ENCODE measurements around the gene TBCK.
A peak's percentile ranks its signal among the peaks of the same experiment; 100 is the strongest.

Gene TBCK

GRCh38 chr4:106033469-106033868 lies 282.5 kb downstream of the TBCK start:
- H3K36me3 ChIP-seq: no peaks in the 10 kb centered on the region
- no peak overlapping the region for H3K4me3 ChIP-seq
- intact Hi-C loops (cut with DNase I; ENCODE audit: low total_unique reads): no loop called here
- H3K27ac ChIP-seq: peak overlapping the region in 1 of 2 donors; percentile 60
- no peak for DNase-seq
- H3K4me1 ChIP-seq: peaks cover 0 to 40% (median 13%) of the 10 kb centered on the region in 4 donors
- H3K9me3 ChIP-seq: peaks cover 0 to 3% (median 0%) of the 10 kb centered on the region in 3 donors
- no peak for TF ChIP-seq CTCF (IDR thresholded peaks at IDR 0.05)
- no peaks in the 10 kb centered on the region for H3K27me3 ChIP-seq

GRCh38 chr4:106032851-106033286 lies 283.1 kb downstream of the TBCK start:
- intact Hi-C loops (cut with DNase I; ENCODE audit: low total_unique reads): no loop called here
- H3K27ac ChIP-seq: peak overlapping the region; percentile 4 to 60
- DNase-seq: peak in 1 of 2 donors; percentile 83

GRCh38 chr4:106022454-106022853 lies 293.6 kb downstream of the TBCK start:
- Histone ChIP-seq H3K27ac (no peak overlapping the region), H3K4me1 (no peaks in the 10 kb centered on the region), H3K4me3 (no peak overlapping the region), H3K27me3 (no peaks in the 10 kb centered on the region), H3K9me3 (no peaks in the 10 kb centered on the region), H3K36me3 (no peaks in the 10 kb centered on the region)
- no peak for DNase-seq
- intact Hi-C loops (cut with DNase I; ENCODE audit: low total_unique reads): no loop called here
- no peak for TF ChIP-seq CTCF (IDR thresholded peaks at IDR 0.05)

More at GRCh38 chr4:106032851-106033286, 283.1 kb downstream of the TBCK start:
- peaks cover 0 to 4% (median 0%) of the 10 kb centered on the region in 3 donors for H3K9me3 ChIP-seq
- TF ChIP-seq CTCF (IDR thresholded peaks at IDR 0.05): no peak
- H3K4me3 ChIP-seq: no peak overlapping the region
- peaks cover 0 to 40% (median 13%) of the 10 kb centered on the region in 4 donors for H3K4me1 ChIP-seq
- no peaks in the 10 kb centered on the region for H3K27me3 ChIP-seq
- no peaks in the 10 kb centered on the region for H3K36me3 ChIP-seq

- TF ChIP-seq CTCF (IDR thresholded peaks at IDR 0.05): no peak
- Histone ChIP-seq H3K4me1 (no peaks in the 10 kb centered on the region), H3K4me3 (no peak overlapping the region), H3K9me3 (no peaks in the 10 kb centered on the region), H3K27me3 (no peaks in the 10 kb centered on the region), H3K27ac (no peak overlapping the region), H3K36me3 (no peaks in the 10 kb centered on the region)
- intact Hi-C loops (cut with DNase I; ENCODE audit: low total_unique reads): no loop called here
- DNase-seq: no peak
These were observed 294.1 kb downstream of the TBCK start for GRCh38 chr4:106021737-106022410.

- DNase-seq: no peak
- no peaks in the 10 kb centered on the region for H3K4me1 ChIP-seq
- H3K36me3 ChIP-seq: no peaks in the 10 kb centered on the region
- TF ChIP-seq CTCF (IDR thresholded peaks at IDR 0.05): no peak
- H3K27ac ChIP-seq: no peak overlapping the region
- H3K27me3 ChIP-seq: no peaks in the 10 kb centered on the region
- H3K9me3 ChIP-seq: no peaks in the 10 kb centered on the region
- H3K4me3 ChIP-seq: no peak overlapping the region
- intact Hi-C loops (cut with DNase I; ENCODE audit: low total_unique reads): no loop called here
These were observed 296.2 kb downstream of the TBCK start for GRCh38 chr4:106019771-106020170.
